ENCODE measurements around the gene CENPB.
A peak's percentile ranks its signal among the peaks of the same experiment; 100 is the strongest.

Gene CENPB

GRCh38 chr20:3751675-3752385 lies 34.7 kb downstream of the CENPB start:
- DNase-seq (ENCODE audit: low spot score) = no peak
- H2BK120ac ChIP-seq (ENCODE audit: low read depth, low read length) = no peak overlapping the region
- peak overlapping the region; percentile 86 for H3K14ac ChIP-seq (ENCODE audit: low read length)
- H3K23ac ChIP-seq (ENCODE audit: low read depth, low read length, poor library complexity) = peak overlapping the region; percentile 66
- H2BK15ac ChIP-seq (ENCODE audit: low read length) = peak overlapping the region; percentile 24
- peaks cover 5 to 51% (median 10%) of the 10 kb centered on the region in 3 experiments for H3K27me3 ChIP-seq (ENCODE audit: control insufficient read depth in 3 of 3, insufficient read depth in 3 of 3, low read depth in 1 of 3, low read length in 3 of 3)
- peak overlapping the region in 1 of 2 donors; percentile 72 for H3K4me3 ChIP-seq (ENCODE audit: low read length in 2 of 2)
- no peak overlapping the region for H3K4ac ChIP-seq (ENCODE audit: low read length)
- no CpG with 5 or more reads among the region's 95 CpGs for WGBS, 2 donors (ENCODE audit: extremely low coverage in 2 of 2, insufficient read length in 2 of 2, insufficient replicate concordance in 1 of 2)
- H3K79me1 ChIP-seq (ENCODE audit: low read depth, low read length) = no peaks in the 10 kb centered on the region
- no peak overlapping the region for H2BK5ac ChIP-seq (ENCODE audit: low read length)
- peak overlapping the region; percentile 56 for H3K4me2 ChIP-seq (ENCODE audit: insufficient read depth, low read length, poor library complexity, severe bottlenecking)
- no peak overlapping the region for H4K91ac ChIP-seq (ENCODE audit: low read depth, low read length, poor library complexity)
- peak overlapping the region; percentile 82 for H2AK5ac ChIP-seq (ENCODE audit: low read depth, low read length)
- peaks cover 0 to 3% of the 10 kb centered on the region in 2 donors for H3K4me1 ChIP-seq (ENCODE audit: control insufficient read depth in 2 of 2, insufficient read depth in 1 of 2, low read depth in 1 of 2, low read length in 2 of 2)
- H3K9me3 ChIP-seq (replicated peaks in 1 of 2; ENCODE audit: control insufficient read depth in 2 of 2, insufficient read depth in 1 of 2, low read depth in 1 of 2, low read length in 2 of 2) = no peaks in the 10 kb centered on the region
- H2AFZ ChIP-seq (ENCODE audit: low read length) = no peak overlapping the region
- H3K18ac ChIP-seq (ENCODE audit: low read length) = peak overlapping the region; percentile 71
- H3K9ac ChIP-seq (ENCODE audit: low read depth, low read length, poor library complexity) = peak overlapping the region; percentile 82
- peak overlapping the region; percentile 50 for H4K8ac ChIP-seq (ENCODE audit: low read depth, low read length)
- no peak overlapping the region for H3K27ac ChIP-seq (replicated peaks; ENCODE audit: low read length)
- H3K36me3 ChIP-seq (replicated peaks in 1 of 2; ENCODE audit: control insufficient read depth in 2 of 2, insufficient read depth in 2 of 2, low read length in 2 of 2) = peaks cover 1 to 28% of the 10 kb centered on the region in 2 donors
- H2BK12ac ChIP-seq (ENCODE audit: low read length) = no peak overlapping the region

DNA sequence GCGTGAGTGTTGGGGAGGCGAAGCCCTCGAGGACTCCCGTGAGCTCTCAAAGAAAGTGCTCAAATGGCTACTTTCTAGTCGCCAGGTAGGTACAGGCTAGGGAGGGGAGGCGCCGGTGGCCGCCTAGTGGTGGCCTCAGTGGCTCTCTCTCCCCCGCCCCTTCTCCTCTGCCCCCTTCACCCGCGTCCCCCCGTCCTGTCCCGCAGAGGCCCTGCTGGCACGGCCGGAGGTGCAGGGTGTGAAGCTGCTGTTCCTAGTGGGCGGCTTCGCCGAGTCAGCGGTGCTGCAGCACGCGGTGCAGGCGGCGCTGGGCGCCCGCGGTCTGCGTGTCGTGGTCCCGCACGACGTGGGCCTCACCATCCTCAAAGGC lies 35.2 kb downstream of the CENPB start:
- H3K27ac ChIP-seq (replicated peaks; ENCODE audit: low read length) = no peak overlapping the region
- H3K23ac ChIP-seq (ENCODE audit: low read depth, low read length, poor library complexity) = peak overlapping the region; percentile 66
- no peak overlapping the region for H2BK5ac ChIP-seq (ENCODE audit: low read length)
- H3K14ac ChIP-seq (ENCODE audit: low read length) = peak overlapping the region; percentile 86
- no peak overlapping the region for H2AFZ ChIP-seq (ENCODE audit: low read length)
- no CpG with 5 or more reads among the region's 31 CpGs for WGBS, 2 donors (ENCODE audit: extremely low coverage in 2 of 2, insufficient read length in 2 of 2, insufficient replicate concordance in 1 of 2)
- no peaks in the 10 kb centered on the region for H3K79me1 ChIP-seq (ENCODE audit: low read depth, low read length)
- H3K27me3 ChIP-seq (ENCODE audit: control insufficient read depth in 3 of 3, insufficient read depth in 3 of 3, low read depth in 1 of 3, low read length in 3 of 3) = peaks cover 5 to 54% (median 10%) of the 10 kb centered on the region in 3 experiments
- no peaks in the 10 kb centered on the region for H3K9me3 ChIP-seq (replicated peaks in 1 of 2; ENCODE audit: control insufficient read depth in 2 of 2, insufficient read depth in 1 of 2, low read depth in 1 of 2, low read length in 2 of 2)
- H3K18ac ChIP-seq (ENCODE audit: low read length) = peak overlapping the region; percentile 71
- peak overlapping the region; percentile 50 for H4K8ac ChIP-seq (ENCODE audit: low read depth, low read length)
- peak overlapping the region; percentile 82 for H2AK5ac ChIP-seq (ENCODE audit: low read depth, low read length)
- no peak for DNase-seq (ENCODE audit: low spot score)
- peak overlapping the region; percentile 56 for H3K4me2 ChIP-seq (ENCODE audit: insufficient read depth, low read length, poor library complexity, severe bottlenecking)
- H4K91ac ChIP-seq (ENCODE audit: low read depth, low read length, poor library complexity) = no peak overlapping the region
- peak overlapping the region in 1 of 2 donors; percentile 72 for H3K4me3 ChIP-seq (ENCODE audit: low read length in 2 of 2)
- H2BK15ac ChIP-seq (ENCODE audit: low read length) = no peak overlapping the region
- H3K36me3 ChIP-seq (replicated peaks in 1 of 2; ENCODE audit: control insufficient read depth in 2 of 2, insufficient read depth in 2 of 2, low read length in 2 of 2) = peaks cover 0 to 24% of the 10 kb centered on the region in 2 donors
- H3K4ac ChIP-seq (ENCODE audit: low read length) = no peak overlapping the region
- peak overlapping the region; percentile 82 for H3K9ac ChIP-seq (ENCODE audit: low read depth, low read length, poor library complexity)
- H2BK120ac ChIP-seq (ENCODE audit: low read depth, low read length) = no peak overlapping the region
- H2BK12ac ChIP-seq (ENCODE audit: low read length) = no peak overlapping the region
- peaks cover 0 to 3% of the 10 kb centered on the region in 2 donors for H3K4me1 ChIP-seq (ENCODE audit: control insufficient read depth in 2 of 2, insufficient read depth in 1 of 2, low read depth in 1 of 2, low read length in 2 of 2)

- Histone ChIP-seq H3K23ac (ENCODE audit: low read depth, low read length, poor library complexity) (peak overlapping the region; percentile 60), H2BK12ac (ENCODE audit: low read length) (no peak overlapping the region), H2AFZ (ENCODE audit: low read length) (no peak overlapping the region), H3K27me3 (ENCODE audit: control insufficient read depth in 3 of 3, insufficient read depth in 3 of 3, low read depth in 1 of 3, low read length in 3 of 3) (peaks cover 12 to 65% (median 13%) of the 10 kb centered on the region in 3 experiments), H3K14ac (ENCODE audit: low read length) (peak overlapping the region; percentile 9), H3K27ac (replicated peaks; ENCODE audit: low read length) (no peak overlapping the region), H3K4me3 (ENCODE audit: low read length in 2 of 2) (peak overlapping the region in 1 of 2 donors; percentile 37), H3K9me3 (replicated peaks in 1 of 2; ENCODE audit: control insufficient read depth in 2 of 2, insufficient read depth in 1 of 2, low read depth in 1 of 2, low read length in 2 of 2) (peaks cover 0 to 2% of the 10 kb centered on the region in 2 donors), H3K18ac (ENCODE audit: low read length) (peak overlapping the region; percentile 94), H4K8ac (ENCODE audit: low read depth, low read length) (peak overlapping the region; percentile 93), H3K79me1 (ENCODE audit: low read depth, low read length) (no peaks in the 10 kb centered on the region), H2BK120ac (ENCODE audit: low read depth, low read length) (no peak overlapping the region), H3K4me2 (ENCODE audit: insufficient read depth, low read length, poor library complexity, severe bottlenecking) (peak overlapping the region; percentile 75), H3K4ac (ENCODE audit: low read length) (peak overlapping the region; percentile 30), H2BK5ac (ENCODE audit: low read length) (no peak overlapping the region), H2BK15ac (ENCODE audit: low read length) (peak overlapping the region; percentile 77), H3K4me1 (ENCODE audit: control insufficient read depth in 2 of 2, insufficient read depth in 1 of 2, low read depth in 1 of 2, low read length in 2 of 2) (peaks cover 0 to 10% of the 10 kb centered on the region in 2 donors), H3K9ac (ENCODE audit: low read depth, low read length, poor library complexity) (peak overlapping the region; percentile 89), H4K91ac (ENCODE audit: low read depth, low read length, poor library complexity) (no peak overlapping the region), H2AK5ac (ENCODE audit: low read depth, low read length) (peak overlapping the region; percentile 66), H3K36me3 (replicated peaks in 1 of 2; ENCODE audit: control insufficient read depth in 2 of 2, insufficient read depth in 2 of 2, low read length in 2 of 2) (peaks cover 0 to 11% of the 10 kb centered on the region in 2 donors)
- WGBS, 2 donors (ENCODE audit: extremely low coverage in 2 of 2, insufficient read length in 2 of 2, insufficient replicate concordance in 1 of 2) = no CpG with 5 or more reads among the region's 72 CpGs
- DNase-seq (ENCODE audit: low spot score) = peak; percentile 64
Measured at GRCh38 chr20:3749689-3750531, 36.6 kb downstream of the CENPB start.
